Measurements from ENCODE around the gene MRLN.

Gene MRLN

GRCh38 chr10:59724098-59724938, 28.9 kb downstream of the MRLN start:
- H3K4me1 ChIP-seq (ENCODE audit: control insufficient read depth in 1 of 2, insufficient read depth in 1 of 2, low read depth in 1 of 2, low read length in 1 of 2), result no peaks in the 10 kb centered on the region
- no peak for TF ChIP-seq CTCF (IDR thresholded peaks at IDR 0.05)
- no peaks in the 10 kb centered on the region for H3K36me3 ChIP-seq
- H3K27me3 ChIP-seq, result no peaks in the 10 kb centered on the region
- no peak overlapping the region for H3K4me3 ChIP-seq (ENCODE audit: low read depth in 1 of 2, low read length in 1 of 2)
- H3K9me3 ChIP-seq, result no peaks in the 10 kb centered on the region
- no peak overlapping the region for H3K27ac ChIP-seq

- Histone ChIP-seq H3K27ac (no peak overlapping the region), H3K36me3 (no peaks in the 10 kb centered on the region), H3K4me3 (ENCODE audit: low read depth in 1 of 2, low read length in 1 of 2) (no peak overlapping the region), H3K4me1 (ENCODE audit: control insufficient read depth in 1 of 2, insufficient read depth in 1 of 2, low read depth in 1 of 2, low read length in 1 of 2) (no peaks in the 10 kb centered on the region), H3K27me3 (no peaks in the 10 kb centered on the region), H3K9me3 (no peaks in the 10 kb centered on the region)
- TF ChIP-seq CTCF (IDR thresholded peaks at IDR 0.05), result no peak
Observed at GRCh38 chr10:59720377-59720776, 32.9 kb downstream of the MRLN start.

GRCh38 chr10:59719374-59719773, 33.9 kb downstream of the MRLN start:
- H3K4me1 ChIP-seq (ENCODE audit: control insufficient read depth in 1 of 2, insufficient read depth in 1 of 2, low read depth in 1 of 2, low read length in 1 of 2), result no peaks in the 10 kb centered on the region
- no peaks in the 10 kb centered on the region for H3K27me3 ChIP-seq
- H3K9me3 ChIP-seq, result no peaks in the 10 kb centered on the region
- H3K4me3 ChIP-seq (ENCODE audit: low read depth in 1 of 2, low read length in 1 of 2), result no peak overlapping the region
- H3K27ac ChIP-seq, result no peak overlapping the region
- no peak for TF ChIP-seq CTCF (IDR thresholded peaks at IDR 0.05)
- H3K36me3 ChIP-seq, result no peaks in the 10 kb centered on the region

- H3K27me3 ChIP-seq, result peaks cover 6% of the 10 kb centered on the region
- H3K9me3 ChIP-seq, result no peaks in the 10 kb centered on the region
- no peaks in the 10 kb centered on the region for H3K36me3 ChIP-seq
- H3K4me3 ChIP-seq (ENCODE audit: low read depth in 1 of 2, low read length in 1 of 2), result no peak overlapping the region
- no peaks in the 10 kb centered on the region for H3K4me1 ChIP-seq (ENCODE audit: control insufficient read depth in 1 of 2, insufficient read depth in 1 of 2, low read depth in 1 of 2, low read length in 1 of 2)
- TF ChIP-seq CTCF (IDR thresholded peaks at IDR 0.05), result no peak
- H3K27ac ChIP-seq, result no peak overlapping the region
Observed at GRCh38 chr10:59718257-59718656, 35.0 kb downstream of the MRLN start.

- H3K27me3 ChIP-seq, result peaks cover 55% of the 10 kb centered on the region
- no peaks in the 10 kb centered on the region for H3K36me3 ChIP-seq
- peaks cover 0 to 7% of the 10 kb centered on the region in 2 experiments for H3K4me1 ChIP-seq (ENCODE audit: control insufficient read depth in 1 of 2, insufficient read depth in 1 of 2, low read depth in 1 of 2, low read length in 1 of 2)
- no peak for TF ChIP-seq CTCF (IDR thresholded peaks at IDR 0.05)
- no peak overlapping the region for H3K4me3 ChIP-seq (ENCODE audit: low read depth in 1 of 2, low read length in 1 of 2)
- H3K27ac ChIP-seq, result no peak overlapping the region
- no peaks in the 10 kb centered on the region for H3K9me3 ChIP-seq
Observed at GRCh38 chr10:59713196-59713821, 39.9 kb downstream of the MRLN start.

All from neutrophil (primary cell).